NCI-H82 treated with DMSO at 0.1 percent for 48 hours (cell line): ENCODE measurements around the gene OVCA2.

Source experiments
- DNase-seq: peaks from one replicate; lab custom pipeline; 2025; ENCODE audit not compliant: unreplicated experiment; lab: John Stamatoyannopoulos, UW

OVCA2 gene

GRCh38 chr17:2063261-2064146 lies 21.7 kb downstream of the OVCA2 start:
- no peak for DNase-seq

GRCh38 chr17:2064147-2064489 lies 22.3 kb downstream of the OVCA2 start:
- DNase-seq: no peak

- no peak for DNase-seq
These were observed 22.7 kb downstream of the OVCA2 start for GRCh38 chr17:2064520-2064971.

GRCh38 chr17:2064980-2065785 lies 23.4 kb downstream of the OVCA2 start:
- DNase-seq: no peak

GRCh38 chr17:2065949-2066400 lies 24.2 kb downstream of the OVCA2 start:
- DNase-seq: no peak

- no peak for DNase-seq
These were observed 25.3 kb downstream of the OVCA2 start for GRCh38 chr17:2067048-2067561.

- no peak for DNase-seq
These were observed 25.8 kb downstream of the OVCA2 start for GRCh38 chr17:2067608-2068024.

- DNase-seq: no peak
These were observed 26.3 kb downstream of the OVCA2 start for GRCh38 chr17:2068031-2068518.

- no peak for DNase-seq
These were observed 26.8 kb downstream of the OVCA2 start for GRCh38 chr17:2068519-2069051.

GRCh38 chr17:2070241-2071023 lies 28.6 kb downstream of the OVCA2 start:
- DNase-seq: no peak

- DNase-seq: no peak
These were observed 29.2 kb downstream of the OVCA2 start for GRCh38 chr17:2071024-2071385.

GRCh38 chr17:2071455-2072281 lies 29.8 kb downstream of the OVCA2 start:
- DNase-seq: no peak

GRCh38 chr17:2074919-2075318 lies 33.1 kb downstream of the OVCA2 start:
- no peak for DNase-seq

GRCh38 chr17:2075336-2076086 lies 33.7 kb downstream of the OVCA2 start:
- no peak for DNase-seq

- DNase-seq: no peak
These were observed 34.5 kb downstream of the OVCA2 start for GRCh38 chr17:2076087-2076984.

- no peak for DNase-seq
These were observed 35.2 kb downstream of the OVCA2 start for GRCh38 chr17:2077040-2077439.

- no peak for DNase-seq
These were observed 39.7 kb downstream of the OVCA2 start for GRCh38 chr17:2081564-2081963.
